ENCODE results near the gene SLC25A25.
"Not testable (repeated sequence)": the region's sequence is repeated elsewhere in the genome, so short reads cannot be mapped to it uniquely, and the experiment has no call there.

Gene SLC25A25
- 43.8 to 59.4 (median 51.8) reads per million in 4 experiments for total RNA-seq

GRCh38 chr9:128067645-128068385, at the start of gene SLC25A25:
SLC25A25 (plus strand) TSS chr9:128068232; CDS start chr9:128068320, 88 bp downstream.
- peak; percentile 99 for DNase-seq

GRCh38 chr9:128020692-128021091, 47.3 kb upstream of the SLC25A25 start:
- no peak for DNase-seq

- DNase-seq = no peak
These were observed 46.9 kb upstream of the SLC25A25 start for GRCh38 chr9:128021098-128021497.

GRCh38 chr9:128022886-128023285, 45.1 kb upstream of the SLC25A25 start:
- DNase-seq = no peak

- DNase-seq = not testable (repeated sequence)
These were observed 44.4 kb upstream of the SLC25A25 start for GRCh38 chr9:128023671-128024070.

GRCh38 chr9:128024761-128025308, 43.2 kb upstream of the SLC25A25 start:
- DNase-seq = no peak

GRCh38 chr9:128025736-128026135, 42.3 kb upstream of the SLC25A25 start:
- no peak for DNase-seq

- peak; percentile 73 for DNase-seq
These were observed 41.7 kb upstream of the SLC25A25 start for GRCh38 chr9:128026255-128026772.

GRCh38 chr9:128026773-128027541, 41.1 kb upstream of the SLC25A25 start:
- no peak for DNase-seq

GRCh38 chr9:128027705-128028104, 40.3 kb upstream of the SLC25A25 start:
- no peak for DNase-seq

GRCh38 chr9:128033609-128034008, 34.4 kb upstream of the SLC25A25 start:
- no peak for DNase-seq

GRCh38 chr9:128034821-128035652, 33.0 kb upstream of the SLC25A25 start:
- peak; percentile 52 for DNase-seq

GRCh38 chr9:128036522-128036921, 31.5 kb upstream of the SLC25A25 start:
- not testable (repeated sequence) for DNase-seq

- not testable (repeated sequence) for DNase-seq
These were observed 27.2 kb upstream of the SLC25A25 start for GRCh38 chr9:128040783-128041182.

- DNase-seq = no peak
These were observed 26.0 kb upstream of the SLC25A25 start for GRCh38 chr9:128042043-128042442.

- DNase-seq = no peak
These were observed 24.6 kb upstream of the SLC25A25 start for GRCh38 chr9:128043467-128043868.

GRCh38 chr9:128045409-128045808, 22.6 kb upstream of the SLC25A25 start:
- not testable (repeated sequence) for DNase-seq

- DNase-seq = no peak
These were observed 22.2 kb upstream of the SLC25A25 start for GRCh38 chr9:128045831-128046230.

- DNase-seq = no peak
These were observed 20.8 kb upstream of the SLC25A25 start for GRCh38 chr9:128047231-128047630.

GRCh38 chr9:128048663-128049062, 19.4 kb upstream of the SLC25A25 start:
- no peak for DNase-seq

- no peak for DNase-seq
These were observed 18.2 kb upstream of the SLC25A25 start for GRCh38 chr9:128049843-128050242.

GRCh38 chr9:128051932-128052709, 15.9 kb upstream of the SLC25A25 start:
- no peak for DNase-seq
